ENCODE data around the gene KCTD7.

- TF ChIP-seq, protein P1, sequence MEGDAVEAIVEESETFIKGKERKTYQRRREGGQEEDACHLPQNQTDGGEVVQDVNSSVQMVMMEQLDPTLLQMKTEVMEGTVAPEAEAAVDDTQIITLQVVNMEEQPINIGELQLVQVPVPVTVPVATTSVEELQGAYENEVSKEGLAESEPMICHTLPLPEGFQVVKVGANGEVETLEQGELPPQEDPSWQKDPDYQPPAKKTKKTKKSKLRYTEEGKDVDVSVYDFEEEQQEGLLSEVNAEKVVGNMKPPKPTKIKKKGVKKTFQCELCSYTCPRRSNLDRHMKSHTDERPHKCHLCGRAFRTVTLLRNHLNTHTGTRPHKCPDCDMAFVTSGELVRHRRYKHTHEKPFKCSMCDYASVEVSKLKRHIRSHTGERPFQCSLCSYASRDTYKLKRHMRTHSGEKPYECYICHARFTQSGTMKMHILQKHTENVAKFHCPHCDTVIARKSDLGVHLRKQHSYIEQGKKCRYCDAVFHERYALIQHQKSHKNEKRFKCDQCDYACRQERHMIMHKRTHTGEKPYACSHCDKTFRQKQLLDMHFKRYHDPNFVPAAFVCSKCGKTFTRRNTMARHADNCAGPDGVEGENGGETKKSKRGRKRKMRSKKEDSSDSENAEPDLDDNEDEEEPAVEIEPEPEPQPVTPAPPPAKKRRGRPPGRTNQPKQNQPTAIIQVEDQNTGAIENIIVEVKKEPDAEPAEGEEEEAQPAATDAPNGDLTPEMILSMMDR (IDR thresholded peaks at IDR 0.05): no peak
- no peak for TF ChIP-seq EP300 (IDR thresholded peaks at IDR 0.05)
These were observed 39.4 kb downstream of the KCTD7 start for GRCh38 chr7:66668112-66668511.
